Inflammatory macrophage treated with lipopolysaccharide for 1 hour (primary cell): ENCODE data around the gene VCY.
"Not testable (repeated sequence)": the region's sequence is repeated elsewhere in the genome, so short reads cannot be mapped to it uniquely, and the experiment has no call there.

Source experiments
- DNase-seq, 2 donors: peaks; one replicate each; pipeline ENCODE4 v3.0.0-alpha.2; 2020 to 2022

VCY gene

GRCh38 chrY:13986373-13986772, at the start of gene VCY:
Gene VCY (minus strand): TSS chrY:13986473. CDS start chrY:13986440, 33 bp downstream.
- not testable (repeated sequence) for DNase-seq

GRCh38 chrY:14030395-14030794, 44.1 kb upstream of the VCY start:
- DNase-seq, result not testable (repeated sequence)

GRCh38 chrY:14011916-14012315, 25.6 kb upstream of the VCY start:
- DNase-seq, result not testable (repeated sequence)

GRCh38 chrY:13942406-13942805, 43.9 kb downstream of the VCY start:
- not testable (repeated sequence) for DNase-seq
